Activated CD8-positive, alpha-beta T cell treated with anti-CD3 and anti-CD28 coated beads, Interleukin-2, amount 10 ng/mL, durations not matched to agents 7 days and 5 days (primary cell): ENCODE data around the gene DUSP7. TPM values are rescaled to one million over a fixed set of nuclear protein-coding genes. Genes with fewer than 3 reads are reported as not detected.

Experiments
- ATAC-seq: fragments of 150-1000 bp; cut with Tn5 transposase; one replicate; pipeline ENCODE4 v1.10.0; 2021; ENCODE audit warnings: moderate library complexity
- CTCF ChIA-PET: fragments of 350-600 bp; sonication (Branson Sonifier 250); formaldehyde crosslinking; loops from one replicate; lab custom pipeline; 2021; ENCODE audit warnings: antibody characterized with exemption; lab: Charles Lee
- POLR2A ChIA-PET: fragments of 350-600 bp; sonication (Branson Sonifier 250); formaldehyde crosslinking; loops from one replicate; lab custom pipeline; 2021; ENCODE audit warnings: antibody characterized with exemption; lab: Charles Lee
- DNase-seq: peaks from one replicate; pipeline ENCODE4 v3.0.0-alpha.2; 2020
- H3K27ac Mint-ChIP-seq: one replicate; pipeline ENCODE4 v1.8.0; 2021; ENCODE audit warnings: mild to moderate bottlenecking, mixed read lengths
- H3K27me3 Mint-ChIP-seq: one replicate; pipeline ENCODE4 v1.8.0; 2021; ENCODE audit warnings: low read depth, mixed read lengths
- H3K36me3 Mint-ChIP-seq: one replicate; pipeline ENCODE4 v1.8.0; 2021; ENCODE audit warnings: low read depth, mixed read lengths
- H3K4me1 Mint-ChIP-seq: one replicate; pipeline ENCODE4 v1.8.0; 2021; ENCODE audit warnings: low read depth, mixed read lengths
- H3K4me3 Mint-ChIP-seq: one replicate; pipeline ENCODE4 v1.8.0; 2021; ENCODE audit warnings: mild to moderate bottlenecking, mixed read lengths
- H3K9me3 Mint-ChIP-seq: one replicate; pipeline ENCODE4 v1.8.0; 2022; ENCODE audit warnings: mixed read lengths; ENCODE audit not compliant: insufficient read depth
- total RNA-seq, 2 experiments: library from RNA; stranded (reverse); gene quantifications; one replicate each; pipeline ENCODE4 v1.2.3, GENCODE V29; 2021

The DUSP7 gene
- total RNA-seq, 2 experiments from 2014 or later: 37.4 to 39.1 TPM

GRCh38 chr3:52010431-52010830, 45.9 kb downstream of the DUSP7 start:
- DNase-seq: no peak
- CTCF ChIA-PET: no interaction called here
- peaks cover 13% of the 10 kb centered on the region for H3K4me1 Mint-ChIP-seq
- POLR2A ChIA-PET: no interaction called here
- H3K36me3 Mint-ChIP-seq: no peaks in the 10 kb centered on the region
- H3K27me3 Mint-ChIP-seq: peaks cover 3% of the 10 kb centered on the region
- no peak overlapping the region for H3K4me3 Mint-ChIP-seq
- H3K9me3 Mint-ChIP-seq: no peaks in the 10 kb centered on the region
- ATAC-seq: no peak
- no peak overlapping the region for H3K27ac Mint-ChIP-seq

DNA sequence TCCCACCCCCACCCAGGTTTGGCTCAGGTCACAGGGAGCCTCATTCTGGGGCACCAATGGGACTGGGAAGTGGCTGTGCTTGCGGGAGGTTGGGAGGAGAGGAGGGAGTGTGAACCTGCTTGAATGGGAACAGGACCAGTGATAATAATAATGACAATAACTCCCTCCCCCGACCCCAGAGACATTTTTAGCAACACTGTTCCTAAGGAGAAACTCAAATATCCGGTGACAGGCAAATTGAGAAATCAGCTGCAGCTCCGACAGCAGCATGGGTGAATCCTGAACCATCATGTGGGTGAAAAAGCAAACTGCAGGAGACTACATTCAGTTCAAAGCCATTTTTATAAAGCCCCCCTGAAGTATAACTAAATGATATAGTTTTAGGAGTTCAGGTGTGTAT, 49.1 kb downstream of the DUSP7 start:
- CTCF ChIA-PET: interaction anchor here (1.0 to 1.5 kb wide), 2 partner anchors 49 to 52 kb away, joined by 3 read pairs; partner anchors contain the start of gene DUSP7
- H3K36me3 Mint-ChIP-seq: no peaks in the 10 kb centered on the region

DNA sequence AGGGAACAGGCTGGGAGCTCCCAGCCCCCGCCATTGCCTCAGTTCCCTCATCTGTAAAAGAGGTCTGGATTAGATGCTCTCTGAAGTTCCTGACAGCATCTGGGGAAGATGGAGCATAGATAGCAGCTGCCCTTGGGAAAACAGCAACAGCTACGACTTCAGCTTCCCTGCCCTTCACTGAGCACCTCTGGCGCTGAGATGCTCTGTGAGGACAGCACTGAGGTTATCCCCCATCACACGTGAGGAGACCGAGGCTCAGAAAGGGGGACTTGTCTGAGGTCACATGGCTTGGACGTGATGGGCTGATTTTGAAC, 49.6 kb downstream of the DUSP7 start:
- H3K9me3 Mint-ChIP-seq: no peaks in the 10 kb centered on the region
- ATAC-seq (no peak), DNase-seq (no peak)
- no peak overlapping the region for H3K4me3 Mint-ChIP-seq
- POLR2A ChIA-PET: no interaction called here
- H3K27me3 Mint-ChIP-seq: peaks cover 3% of the 10 kb centered on the region
- CTCF ChIA-PET: interaction anchor here (1.0 kb wide), 1 partner anchor 49 kb away, joined by 3 read pairs; the partner anchor contains the start of gene DUSP7
- peaks cover 13% of the 10 kb centered on the region for H3K4me1 Mint-ChIP-seq
- no peak overlapping the region for H3K27ac Mint-ChIP-seq
- no peaks in the 10 kb centered on the region for H3K36me3 Mint-ChIP-seq

More for the DNA sequence above, 49.1 kb downstream of the DUSP7 start:
- POLR2A ChIA-PET: no interaction called here
- peaks cover 9% of the 10 kb centered on the region for H3K4me1 Mint-ChIP-seq
- DNase-seq (no peak), ATAC-seq (no peak)
- peaks cover 3% of the 10 kb centered on the region for H3K27me3 Mint-ChIP-seq
- H3K27ac Mint-ChIP-seq: no peak overlapping the region
- H3K9me3 Mint-ChIP-seq: no peaks in the 10 kb centered on the region
- H3K4me3 Mint-ChIP-seq: no peak overlapping the region

GRCh38 chr3:52006017-52006819, 50.2 kb downstream of the DUSP7 start:
- peak overlapping the region; percentile 25 for H3K27ac Mint-ChIP-seq
- DNase-seq: no peak
- H3K27me3 Mint-ChIP-seq: peaks cover 3% of the 10 kb centered on the region
- POLR2A ChIA-PET: interaction anchor here (0.7 kb wide), 1 partner anchor 10 kb away, joined by 3 read pairs; the partner anchor contains the start of gene RPL29
- CTCF ChIA-PET: interaction anchor here (0.8 to 6.4 kb wide), 5 partner anchors 11 to 333 kb away, joined by 3 to 115 read pairs (median 9); partner anchors contain the start of genes POC1A and RPL29
- H3K36me3 Mint-ChIP-seq: no peaks in the 10 kb centered on the region
- ATAC-seq: no peak
- H3K4me3 Mint-ChIP-seq: no peak overlapping the region
- H3K9me3 Mint-ChIP-seq: no peaks in the 10 kb centered on the region
- peaks cover 19% of the 10 kb centered on the region for H3K4me1 Mint-ChIP-seq

- DNase-seq (no peak), ATAC-seq (no peak)
- Mint-ChIP-seq H3K27ac (no peak overlapping the region), H3K4me3 (no peak overlapping the region), H3K9me3 (no peaks in the 10 kb centered on the region), H3K27me3 (peaks cover 3% of the 10 kb centered on the region), H3K4me1 (peaks cover 19% of the 10 kb centered on the region), H3K36me3 (no peaks in the 10 kb centered on the region)
- POLR2A ChIA-PET: interaction anchor here (0.7 kb wide), 1 partner anchor 10 kb away, joined by 3 read pairs; the partner anchor contains the start of gene RPL29
- CTCF ChIA-PET: interaction anchor here (0.8 to 6.4 kb wide), 5 partner anchors 10 to 334 kb away, joined by 3 to 115 read pairs (median 9); partner anchors contain the start of genes POC1A and RPL29
Observed at GRCh38 chr3:52005571-52005986, 50.8 kb downstream of the DUSP7 start.

DNA sequence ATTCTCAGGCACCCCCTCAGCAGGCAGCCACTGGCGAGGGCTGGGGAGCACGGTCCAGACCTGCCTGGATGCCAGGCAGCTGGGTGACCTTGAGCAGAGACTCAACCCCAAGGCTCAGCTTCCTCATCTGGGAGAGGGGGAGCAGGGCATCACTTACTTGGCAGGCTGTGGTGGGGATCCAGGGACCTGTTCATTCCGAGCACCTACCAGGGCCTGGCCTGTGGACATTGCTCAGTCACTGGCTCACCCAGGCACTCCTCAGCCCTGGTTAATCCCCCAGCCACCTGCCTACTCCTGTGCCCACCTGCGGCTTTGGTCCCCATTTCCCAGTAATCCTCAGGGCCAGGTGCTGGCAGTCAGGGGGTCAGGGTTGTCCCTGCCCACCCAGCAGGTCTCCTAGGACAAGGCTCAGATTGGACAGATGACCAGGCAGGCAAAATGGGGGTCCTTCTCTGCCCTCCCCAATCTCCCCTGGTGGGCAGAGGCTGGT, 51.4 kb downstream of the DUSP7 start:
- no peaks in the 10 kb centered on the region for H3K27me3 Mint-ChIP-seq
- POLR2A ChIA-PET: interaction anchor here (1.4 kb wide), 1 partner anchor 9 kb away, joined by 4 read pairs; the partner anchor contains the start of gene RPL29

DNA sequence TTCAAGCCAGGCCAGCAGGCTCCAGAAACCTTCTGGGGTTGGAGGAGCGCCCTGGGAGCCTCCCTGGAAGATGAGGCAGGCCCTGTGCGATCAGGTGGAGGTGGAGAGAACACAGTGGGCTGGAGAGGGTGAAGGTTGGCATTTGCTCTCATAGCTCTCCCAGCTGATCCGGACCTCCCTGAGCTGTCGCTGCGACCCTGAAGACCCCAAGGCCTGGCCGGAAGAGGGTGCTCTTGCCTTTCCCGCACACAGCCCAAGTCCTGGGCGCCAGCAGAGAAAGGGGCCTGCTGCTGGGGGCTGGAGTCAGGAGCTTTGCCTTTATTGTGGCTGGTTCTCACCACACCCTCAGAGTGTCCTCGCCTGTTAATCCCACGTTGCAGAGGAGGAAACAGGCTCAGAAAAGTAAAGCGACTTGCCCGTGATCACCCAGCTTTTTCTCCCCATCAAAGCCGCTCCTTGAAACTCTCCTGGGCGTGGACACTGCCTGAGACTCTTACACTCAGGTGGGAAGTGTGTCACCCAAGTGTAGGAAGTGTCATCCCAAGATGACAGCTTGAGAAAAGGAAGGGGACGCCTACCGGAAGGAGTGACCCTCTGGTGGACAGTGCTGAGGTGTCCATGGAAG, 52.1 kb downstream of the DUSP7 start:
- POLR2A ChIA-PET: interaction anchor here (1.4 kb wide), 1 partner anchor 8 kb away, joined by 4 read pairs; the partner anchor contains the start of gene RPL29
- no peak overlapping the region for H3K27ac Mint-ChIP-seq

More for the DNA sequence above, 51.4 kb downstream of the DUSP7 start:
- Mint-ChIP-seq H3K4me3 (no peak overlapping the region), H3K27ac (no peak overlapping the region), H3K9me3 (no peaks in the 10 kb centered on the region), H3K36me3 (no peaks in the 10 kb centered on the region), H3K4me1 (peaks cover 19% of the 10 kb centered on the region)
- CTCF ChIA-PET: interaction anchor here (0.8 to 6.4 kb wide), 8 partner anchors 9 to 334 kb away, joined by 3 to 115 read pairs (median 6); partner anchors contain the start of genes DUSP7, POC1A and RPL29
- no peak for DNase-seq
- no peak for ATAC-seq

GRCh38 chr3:52002748-52003147, 53.6 kb downstream of the DUSP7 start:
- CTCF ChIA-PET: interaction anchor here (0.9 to 6.4 kb wide), 22 partner anchors 10 to 337 kb away, joined by 3 to 115 read pairs (median 7); partner anchors contain the start of genes ABHD14B, DUSP7, POC1A and TLR9
- no peak overlapping the region for H3K27ac Mint-ChIP-seq

More for the DNA sequence above, 52.1 kb downstream of the DUSP7 start:
- no peaks in the 10 kb centered on the region for H3K36me3 Mint-ChIP-seq
- CTCF ChIA-PET: interaction anchor here (1.1 to 6.4 kb wide), 7 partner anchors 9 to 214 kb away, joined by 3 to 115 read pairs (median 9); partner anchors contain the start of genes DUSP7, PARP3, RPL29 and RRP9
- H3K4me1 Mint-ChIP-seq: peaks cover 19% of the 10 kb centered on the region
- H3K4me3 Mint-ChIP-seq: no peak overlapping the region
- no peaks in the 10 kb centered on the region for H3K27me3 Mint-ChIP-seq
- DNase-seq: no peak
- no peaks in the 10 kb centered on the region for H3K9me3 Mint-ChIP-seq
- ATAC-seq: no peak

GRCh38 chr3:52001443-52001974, 54.9 kb downstream of the DUSP7 start:
- ATAC-seq (peak; percentile 98), DNase-seq (peak; percentile 92)
- POLR2A ChIA-PET: interaction anchor here (0.6 to 1.3 kb wide), 4 partner anchors 11 to 145 kb away, joined by 3 read pairs; partner anchors contain the start of gene PARP3
- Mint-ChIP-seq H3K27ac (no peak overlapping the region), H3K27me3 (peaks cover 10% of the 10 kb centered on the region), H3K36me3 (no peaks in the 10 kb centered on the region), H3K4me3 (no peak overlapping the region), H3K4me1 (peaks cover 24% of the 10 kb centered on the region), H3K9me3 (no peaks in the 10 kb centered on the region)
- CTCF ChIA-PET: interaction anchor here (0.6 to 6.4 kb wide), 46 partner anchors 8 to 338 kb away, joined by 3 to 115 read pairs (median 4); partner anchors contain the start of genes ACY1, DUSP7, POC1A and TLR9

More at GRCh38 chr3:52002748-52003147, 53.6 kb downstream of the DUSP7 start:
- DNase-seq (no peak), ATAC-seq (no peak)
- Mint-ChIP-seq H3K27me3 (peaks cover 6% of the 10 kb centered on the region), H3K9me3 (no peaks in the 10 kb centered on the region), H3K4me1 (peaks cover 19% of the 10 kb centered on the region), H3K36me3 (no peaks in the 10 kb centered on the region), H3K4me3 (no peak overlapping the region)
- POLR2A ChIA-PET: interaction anchor here (0.6 to 0.8 kb wide), 2 partner anchors 8 to 160 kb away, joined by 3 to 4 read pairs; no protein-coding TSS in a partner anchor

DNA sequence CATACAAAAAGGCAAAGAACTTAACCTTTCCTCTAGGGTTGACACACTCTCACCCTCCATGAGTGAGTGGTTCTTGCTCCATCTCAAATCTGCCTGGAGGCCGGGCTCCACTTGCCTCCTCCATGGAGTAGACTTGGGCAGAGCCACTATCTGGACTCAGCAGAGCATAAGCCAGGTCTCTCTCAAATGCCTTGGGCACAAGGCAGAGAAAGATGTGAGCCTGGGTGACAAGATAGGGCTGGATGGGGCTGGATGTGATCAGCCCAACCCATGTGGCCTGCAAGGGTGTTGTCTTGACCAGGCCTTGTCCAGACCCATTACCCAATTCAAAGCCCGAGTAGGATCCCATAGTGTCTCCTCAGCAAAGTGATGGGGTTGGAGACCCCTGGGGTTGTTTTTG, 56.5 kb downstream of the DUSP7 start:
- POLR2A ChIA-PET: no interaction called here
- DNase-seq (no peak), ATAC-seq (no peak)
- no peaks in the 10 kb centered on the region for H3K9me3 Mint-ChIP-seq
- H3K27me3 Mint-ChIP-seq: peaks cover 10% of the 10 kb centered on the region
- no peak overlapping the region for H3K4me3 Mint-ChIP-seq
- CTCF ChIA-PET: interaction anchor here (1.2 to 6.4 kb wide), 9 partner anchors 17 to 221 kb away, joined by 3 to 115 read pairs (median 17); partner anchors contain the start of genes ACY1 and DUSP7
- H3K36me3 Mint-ChIP-seq: peaks cover 9% of the 10 kb centered on the region
- peaks cover 21% of the 10 kb centered on the region for H3K4me1 Mint-ChIP-seq
- H3K27ac Mint-ChIP-seq: no peak overlapping the region
